ENCODE data around the gene AP4B1. TPM values are rescaled to one million over a fixed set of nuclear protein-coding genes. Genes with fewer than 3 reads are reported as not detected.

The AP4B1 gene
- polyA plus RNA-seq, 6 donors from 2014 or later: 13.6 to 24.6 (median 15.8) TPM

GRCh38 chr1:113875714-113876113 is 28.9 kb downstream of the AP4B1 start:
- H3K4me3 Mint-ChIP-seq: no peak overlapping the region
- no peak overlapping the region for H3K27ac Mint-ChIP-seq
- DNase-seq: no peak

GRCh38 chr1:113874012-113874879 is 30.4 kb downstream of the AP4B1 start:
- Mint-ChIP-seq H3K36me3 (no peaks in the 10 kb centered on the region), H3K27ac (peak overlapping the region in 4 of 6 donors; percentile 4 to 60 (median 20)), H3K9me3 (no peaks in the 10 kb centered on the region), H3K27me3 (no peaks in the 10 kb centered on the region), H3K4me3 (no peak overlapping the region), H3K4me1 (peaks cover 23 to 41% (median 35%) of the 10 kb centered on the region in 3 donors)
- no peak for ATAC-seq (ENCODE audit: low read depth in 2 of 2)
- DNase-seq: no peak

More at GRCh38 chr1:113875714-113876113, 28.9 kb downstream of the AP4B1 start:
- no peaks in the 10 kb centered on the region for H3K36me3 Mint-ChIP-seq
- no peaks in the 10 kb centered on the region for H3K9me3 Mint-ChIP-seq
- ATAC-seq (ENCODE audit: low read depth in 2 of 2): no peak
- H3K27me3 Mint-ChIP-seq: no peaks in the 10 kb centered on the region
- peaks cover 15 to 27% (median 22%) of the 10 kb centered on the region in 3 donors for H3K4me1 Mint-ChIP-seq

GRCh38 chr1:113872219-113872935 is 32.2 kb downstream of the AP4B1 start:
- H3K4me1 Mint-ChIP-seq: peaks cover 32 to 60% (median 48%) of the 10 kb centered on the region in 3 donors
- H3K36me3 Mint-ChIP-seq: peaks cover 0 to 9% of the 10 kb centered on the region in 2 donors
- H3K27me3 Mint-ChIP-seq: no peaks in the 10 kb centered on the region
- H3K4me3 Mint-ChIP-seq: peak overlapping the region in 7 of 8 donors; percentile 79 to 95 (median 91)
- peak; percentile 13 to 15 for ATAC-seq (ENCODE audit: low read depth in 2 of 2)
- H3K27ac Mint-ChIP-seq: peak overlapping the region; percentile 91 to 97 (median 95)
- no peaks in the 10 kb centered on the region for H3K9me3 Mint-ChIP-seq
- peak; percentile 15 for DNase-seq

- Mint-ChIP-seq H3K9me3 (no peaks in the 10 kb centered on the region), H3K4me3 (peak within 1 kb of the TSS; percentile 79 to 95 (median 91)), H3K27me3 (no peaks in the 10 kb centered on the region), H3K27ac (peak within 1 kb of the TSS; percentile 91 to 97 (median 95)), H3K4me1 (peaks cover 32 to 62% (median 48%) of the 10 kb centered on the region in 3 donors), H3K36me3 (peaks cover 0 to 9% of the 10 kb centered on the region in 2 donors)
- DNase-seq: peak; percentile 83
- peak; percentile 99 for ATAC-seq (ENCODE audit: low read depth in 2 of 2)
These were observed 32.9 kb downstream of the AP4B1 start, which contains the start of gene PTPN22 for GRCh38 chr1:113871597-113872113. PTPN22 (minus strand) TSS chr1:113871712.

GRCh38 chr1:113870778-113871177 is 33.8 kb downstream of the AP4B1 start:
- peak overlapping the region; percentile 84 to 96 (median 92) for H3K27ac Mint-ChIP-seq
- no peaks in the 10 kb centered on the region for H3K9me3 Mint-ChIP-seq
- no peaks in the 10 kb centered on the region for H3K27me3 Mint-ChIP-seq
- ATAC-seq (ENCODE audit: low read depth in 2 of 2) (no peak), DNase-seq (no peak)
- peaks cover 32 to 65% (median 48%) of the 10 kb centered on the region in 3 donors for H3K4me1 Mint-ChIP-seq
- H3K36me3 Mint-ChIP-seq: peaks cover 0 to 9% of the 10 kb centered on the region in 2 donors
- peak overlapping the region; percentile 72 to 95 (median 91) for H3K4me3 Mint-ChIP-seq

- H3K9me3 Mint-ChIP-seq: no peaks in the 10 kb centered on the region
- ATAC-seq (ENCODE audit: low read depth in 2 of 2): no peak
- H3K4me1 Mint-ChIP-seq: peaks cover 27 to 64% (median 39%) of the 10 kb centered on the region in 3 donors
- H3K27me3 Mint-ChIP-seq: no peaks in the 10 kb centered on the region
- H3K4me3 Mint-ChIP-seq: peak overlapping the region in 7 of 8 donors; percentile 5 to 80 (median 61)
- peak overlapping the region in 5 of 6 donors; percentile 56 to 92 (median 81) for H3K27ac Mint-ChIP-seq
- peaks cover 0 to 9% of the 10 kb centered on the region in 2 donors for H3K36me3 Mint-ChIP-seq
- DNase-seq: no peak
These were observed 36.1 kb downstream of the AP4B1 start for GRCh38 chr1:113868387-113869083.

GRCh38 chr1:113861641-113862040 is 43.0 kb downstream of the AP4B1 start:
- peak; percentile 29 for DNase-seq
- peak in 1 of 2 donors; percentile 20 for ATAC-seq (ENCODE audit: low read depth in 2 of 2)
- H3K27me3 Mint-ChIP-seq: no peaks in the 10 kb centered on the region
- H3K4me1 Mint-ChIP-seq: peaks cover 47 to 71% (median 58%) of the 10 kb centered on the region in 3 donors
- H3K36me3 Mint-ChIP-seq: no peaks in the 10 kb centered on the region
- H3K4me3 Mint-ChIP-seq: peak overlapping the region; percentile 36 to 74 (median 53)
- no peaks in the 10 kb centered on the region for H3K9me3 Mint-ChIP-seq
- peak overlapping the region; percentile 81 to 97 (median 93) for H3K27ac Mint-ChIP-seq

GRCh38 chr1:113860891-113861290 is 43.7 kb downstream of the AP4B1 start:
- Mint-ChIP-seq H3K36me3 (no peaks in the 10 kb centered on the region), H3K4me3 (peak overlapping the region in 5 of 8 donors; percentile 38 to 89 (median 62)), H3K9me3 (no peaks in the 10 kb centered on the region), H3K4me1 (peaks cover 47 to 76% (median 58%) of the 10 kb centered on the region in 3 donors), H3K27me3 (no peaks in the 10 kb centered on the region), H3K27ac (peak overlapping the region; percentile 41 to 97 (median 90))
- ATAC-seq (ENCODE audit: low read depth in 2 of 2) (no peak), DNase-seq (no peak)

- Mint-ChIP-seq H3K9me3 (no peaks in the 10 kb centered on the region), H3K4me1 (peaks cover 47 to 72% (median 58%) of the 10 kb centered on the region in 3 donors), H3K36me3 (peaks cover 0 to 3% of the 10 kb centered on the region in 2 donors), H3K27ac (peak overlapping the region; percentile 81 to 97 (median 93)), H3K27me3 (no peaks in the 10 kb centered on the region), H3K4me3 (peak overlapping the region; percentile 62 to 91 (median 84))
- ATAC-seq (ENCODE audit: low read depth in 2 of 2): peak; percentile 84
- peak; percentile 67 for DNase-seq
These were observed 45.0 kb downstream of the AP4B1 start for GRCh38 chr1:113859478-113860175.

GRCh38 chr1:113858982-113859381 is 45.6 kb downstream of the AP4B1 start:
- H3K4me1 Mint-ChIP-seq: peaks cover 47 to 68% (median 58%) of the 10 kb centered on the region in 3 donors
- H3K4me3 Mint-ChIP-seq: peak overlapping the region; percentile 30 to 91 (median 80)
- DNase-seq: no peak
- H3K27me3 Mint-ChIP-seq: no peaks in the 10 kb centered on the region
- no peak for ATAC-seq (ENCODE audit: low read depth in 2 of 2)
- peaks cover 0 to 9% of the 10 kb centered on the region in 2 donors for H3K36me3 Mint-ChIP-seq
- H3K9me3 Mint-ChIP-seq: no peaks in the 10 kb centered on the region
- peak overlapping the region in 5 of 6 donors; percentile 76 to 97 (median 93) for H3K27ac Mint-ChIP-seq

- H3K9me3 Mint-ChIP-seq: no peaks in the 10 kb centered on the region
- ATAC-seq (ENCODE audit: low read depth in 2 of 2): peak; percentile 78 to 82
- H3K4me1 Mint-ChIP-seq: peaks cover 47 to 67% (median 58%) of the 10 kb centered on the region in 3 donors
- H3K27ac Mint-ChIP-seq: peak overlapping the region; percentile 66 to 97 (median 88)
- peak overlapping the region; percentile 30 to 91 (median 80) for H3K4me3 Mint-ChIP-seq
- H3K27me3 Mint-ChIP-seq: no peaks in the 10 kb centered on the region
- H3K36me3 Mint-ChIP-seq: peaks cover 0 to 9% of the 10 kb centered on the region in 2 donors
- DNase-seq: peak; percentile 63
These were observed 46.2 kb downstream of the AP4B1 start for GRCh38 chr1:113858418-113858817.

GRCh38 chr1:113857776-113858175 is 46.8 kb downstream of the AP4B1 start:
- H3K27me3 Mint-ChIP-seq: no peaks in the 10 kb centered on the region
- peaks cover 0 to 9% of the 10 kb centered on the region in 2 donors for H3K36me3 Mint-ChIP-seq
- ATAC-seq (ENCODE audit: low read depth in 2 of 2): peak in 1 of 2 donors; percentile 13
- peak overlapping the region; percentile 66 to 95 (median 92) for H3K27ac Mint-ChIP-seq
- H3K4me3 Mint-ChIP-seq: peak overlapping the region in 7 of 8 donors; percentile 62 to 91 (median 84)
- no peaks in the 10 kb centered on the region for H3K9me3 Mint-ChIP-seq
- H3K4me1 Mint-ChIP-seq: peaks cover 46 to 60% (median 55%) of the 10 kb centered on the region in 3 donors
- peak; percentile 25 for DNase-seq
